HL-60/S4 (cell line): ENCODE results near the gene IGF1R.

ENCODE experiments used
- in situ Hi-C: fragments of 300-500 bp; cut with MboI; formaldehyde crosslinking; loops from 2 replicates; pipeline ENCODE4 v1.14.3; 2022; ENCODE audit warnings: low sequenced_read_pairs

The IGF1R gene

DNA sequence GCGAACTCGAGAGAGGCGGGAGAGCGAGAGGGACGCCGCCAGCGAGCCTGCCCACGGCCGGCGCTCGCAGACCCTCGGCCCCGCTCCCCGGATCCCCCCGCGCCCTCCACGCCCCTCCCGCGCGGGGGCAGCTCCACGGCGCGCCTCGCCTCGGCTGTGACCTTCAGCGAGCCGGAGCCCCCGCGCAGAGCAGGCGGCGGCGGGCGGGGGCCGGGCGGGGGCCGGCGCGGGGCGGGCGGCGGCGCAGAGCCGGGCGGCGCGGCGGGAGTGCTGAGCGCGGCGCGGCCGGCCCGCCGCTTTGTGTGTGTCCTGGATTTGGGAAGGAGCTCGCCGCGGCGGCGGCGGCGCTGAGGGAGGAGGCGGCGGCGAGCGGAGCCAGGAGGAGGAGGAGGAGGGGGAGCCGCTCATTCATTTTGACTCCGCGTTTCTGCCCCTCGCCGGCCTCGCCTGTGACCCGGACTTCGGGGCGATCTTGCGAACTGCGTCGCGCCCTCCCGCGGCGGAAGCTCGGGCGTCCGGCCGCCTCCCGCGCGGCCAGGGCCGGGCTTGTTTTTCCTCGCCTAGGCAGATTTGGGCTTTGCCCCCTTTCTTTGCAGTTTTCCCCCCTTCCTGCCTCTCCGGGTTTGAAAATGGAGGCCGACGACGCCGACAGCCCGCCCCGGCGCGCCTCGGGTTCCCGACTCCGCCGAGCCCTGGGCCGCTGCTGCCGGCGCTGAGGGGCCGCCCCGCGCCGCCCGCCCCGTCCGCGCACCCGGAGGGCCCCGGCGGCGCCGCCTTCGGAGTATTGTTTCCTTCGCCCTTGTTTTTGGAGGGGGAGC lies 524 bp downstream of the IGF1R start:
- in situ Hi-C loops: no loop called here

GRCh38 chr15:98649472-98650416 lies 1.4 kb downstream of the IGF1R start:
- in situ Hi-C loops: no loop called here

DNA sequence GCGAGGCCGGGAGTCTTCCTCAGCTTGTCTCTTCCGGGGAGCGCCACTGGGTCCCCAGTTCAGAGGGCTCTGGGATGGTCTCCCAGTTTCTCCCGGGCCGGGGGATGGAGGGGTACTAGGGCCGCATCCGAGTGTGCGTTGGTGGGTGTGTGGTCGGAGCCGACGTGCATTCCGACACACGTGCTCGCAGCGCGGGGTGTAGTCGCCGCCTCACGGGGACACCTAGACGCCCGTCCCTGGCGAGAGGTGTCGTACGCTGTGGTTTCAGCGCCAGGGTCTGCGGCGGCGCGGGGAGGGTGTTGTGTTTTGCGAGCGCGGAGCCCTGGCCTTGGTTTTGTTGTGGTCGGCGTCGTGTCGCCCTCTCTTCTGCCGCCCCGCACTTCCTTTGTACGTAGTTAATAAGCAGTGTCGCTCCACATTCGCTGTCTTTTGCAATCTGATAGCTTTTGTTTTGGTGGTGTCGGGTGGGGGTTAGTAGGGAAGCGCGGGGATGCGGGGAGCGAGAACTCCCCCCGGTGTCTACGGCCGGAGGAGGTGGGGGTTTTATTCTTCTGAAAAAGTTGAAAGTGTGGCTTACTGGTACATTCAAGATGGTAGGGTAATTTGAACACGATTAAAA lies 2.2 kb downstream of the IGF1R start:
- in situ Hi-C loops: no loop called here

- in situ Hi-C loops: no loop called here
Measured at GRCh38 chr15:98651036-98651481, 2.7 kb downstream of the IGF1R start.

DNA sequence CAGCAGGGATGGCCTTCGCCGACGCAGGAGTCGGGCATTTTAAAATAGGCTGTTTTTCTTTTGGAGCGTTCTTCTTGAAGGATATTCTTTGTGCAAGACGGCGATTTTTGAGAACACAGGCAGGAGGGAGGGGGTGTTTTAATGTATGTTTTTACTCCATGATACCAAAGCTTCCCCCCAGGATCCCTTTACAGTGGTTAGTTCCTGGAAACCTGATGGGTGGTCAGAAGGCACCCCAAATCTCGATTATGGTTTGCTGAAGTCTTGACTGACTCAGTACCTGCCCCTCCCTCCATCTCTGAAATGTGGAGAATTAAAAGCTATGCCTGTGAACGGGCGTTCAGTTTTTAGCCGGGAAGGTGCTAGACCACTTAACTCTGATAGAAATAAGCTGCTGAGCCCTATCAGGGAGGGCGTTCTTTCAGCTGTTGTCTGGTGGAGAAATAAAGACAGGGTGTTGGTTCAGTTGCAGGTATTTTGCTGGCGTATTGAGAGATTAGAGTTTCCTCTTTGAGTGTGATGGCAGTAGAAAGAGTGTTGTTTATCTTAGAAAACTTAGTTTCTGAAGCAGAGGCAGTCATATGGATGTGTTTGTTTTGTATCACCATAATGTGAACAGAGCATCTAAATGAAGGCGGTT lies 3.4 kb downstream of the IGF1R start:
- in situ Hi-C loops: no loop called here

DNA sequence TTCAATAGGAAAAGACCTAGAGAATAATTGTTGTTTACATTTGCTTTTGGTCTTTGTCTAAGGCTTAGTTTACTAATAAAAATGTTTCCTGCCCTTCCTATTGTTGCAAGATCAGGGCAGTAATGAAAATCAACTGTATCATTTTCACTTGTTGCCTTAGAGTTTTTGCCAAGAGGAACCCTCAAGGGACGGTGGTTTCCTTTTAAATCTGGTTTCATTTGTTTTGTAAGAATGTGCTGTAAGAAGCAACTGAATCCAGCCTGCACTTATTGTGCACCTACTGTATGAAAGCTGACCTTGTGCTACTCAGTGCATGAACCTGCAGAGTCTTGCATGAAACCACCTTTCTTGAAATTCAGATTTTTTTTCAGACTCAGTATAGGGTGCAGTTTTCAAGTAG lies 5.3 kb downstream of the IGF1R start:
- in situ Hi-C loops: no loop called here

DNA sequence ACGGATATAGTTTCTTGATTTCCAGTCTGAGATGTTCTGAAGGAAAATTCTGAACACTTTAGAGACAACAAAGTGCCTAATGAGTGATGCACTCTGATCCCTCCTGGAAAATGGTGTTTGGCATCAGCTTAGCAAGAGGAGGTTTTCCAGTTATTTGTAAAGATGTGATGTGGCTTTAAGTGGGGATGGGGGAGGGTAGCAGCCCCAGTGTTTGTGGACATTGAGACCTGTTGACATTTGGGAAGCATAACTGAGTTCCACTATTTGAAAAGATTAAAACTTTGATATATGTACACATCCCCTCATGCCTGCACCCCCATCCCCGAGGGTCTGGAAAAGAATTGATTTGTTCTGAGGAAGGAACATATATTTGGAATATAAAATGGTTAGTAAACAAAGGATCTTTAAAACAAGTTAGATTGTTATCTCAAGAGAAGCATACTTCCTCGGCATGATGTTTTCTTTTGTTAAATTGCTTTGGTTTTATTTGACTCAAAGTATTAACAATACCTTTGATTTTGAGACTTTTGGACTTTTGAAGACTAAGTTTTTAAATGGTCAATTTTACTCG lies 6.5 kb downstream of the IGF1R start:
- in situ Hi-C loops: no loop called here

GRCh38 chr15:98655732-98656131 lies 7.4 kb downstream of the IGF1R start:
- in situ Hi-C loops: no loop called here

GRCh38 chr15:98657721-98658120 lies 9.4 kb downstream of the IGF1R start:
- in situ Hi-C loops: no loop called here

GRCh38 chr15:98658831-98659699 lies 10.7 kb downstream of the IGF1R start:
- in situ Hi-C loops: no loop called here

DNA sequence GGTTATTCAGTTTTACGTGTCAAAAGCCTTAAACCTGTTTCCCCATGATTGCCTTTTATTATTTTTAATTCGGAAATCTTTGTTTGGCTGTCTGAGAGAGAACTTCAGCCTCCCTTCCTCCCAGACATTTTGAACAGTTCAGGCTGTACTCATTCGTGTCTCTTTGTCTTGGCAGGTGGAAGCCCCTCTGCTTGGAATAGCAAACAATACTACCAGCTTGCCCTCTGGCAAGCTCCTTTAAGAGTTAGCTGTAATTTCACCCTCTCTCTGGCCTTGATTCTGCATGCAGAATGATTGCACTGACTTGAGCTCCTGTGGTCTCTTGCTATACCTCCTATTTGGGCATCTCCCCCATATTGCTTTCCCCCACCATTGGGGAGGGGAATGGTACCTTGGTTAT lies 11.7 kb downstream of the IGF1R start:
- in situ Hi-C loops: no loop called here

- in situ Hi-C loops: no loop called here
Measured at GRCh38 chr15:98663045-98663444, 14.7 kb downstream of the IGF1R start.

GRCh38 chr15:98663606-98664005 lies 15.3 kb downstream of the IGF1R start:
- in situ Hi-C loops: no loop called here

DNA sequence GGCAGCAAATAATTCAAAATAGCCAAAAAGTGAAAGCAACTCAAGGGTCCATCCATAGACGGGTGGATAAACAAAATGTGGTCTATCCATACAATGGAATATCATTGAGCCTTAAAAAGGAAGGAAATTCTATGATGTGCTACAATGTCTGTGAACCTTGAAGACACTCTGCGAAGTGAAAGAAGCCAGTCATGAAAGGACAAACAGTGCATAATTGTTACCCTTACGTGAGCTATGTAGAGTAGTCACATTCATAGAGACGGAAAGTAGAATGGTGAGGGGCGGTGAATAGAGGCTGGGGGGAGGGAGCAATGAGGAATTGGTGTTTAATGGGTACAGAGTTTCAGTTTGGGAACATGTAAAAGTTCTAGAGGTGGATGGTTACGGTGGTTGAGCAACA lies 18.1 kb downstream of the IGF1R start:
- in situ Hi-C loops: no loop called here

DNA sequence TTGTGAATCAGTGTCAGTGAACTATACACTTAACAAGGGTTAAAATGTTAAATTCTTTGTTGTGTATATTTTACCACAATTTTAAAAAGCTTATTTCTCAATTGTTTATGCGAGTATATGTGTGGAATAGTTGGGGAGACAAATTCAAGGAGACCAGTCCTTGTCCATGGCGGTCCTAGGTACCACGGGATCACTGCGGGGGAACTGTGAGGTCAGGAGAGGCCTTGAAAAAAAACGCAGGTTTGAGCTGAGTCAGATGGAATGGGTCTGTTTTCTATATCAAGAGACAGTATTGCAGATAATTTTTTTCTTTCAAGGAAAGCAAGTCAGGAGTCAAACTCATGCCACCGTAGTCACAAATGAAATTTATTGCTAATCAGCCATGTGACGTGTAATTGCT lies 18.5 kb downstream of the IGF1R start:
- in situ Hi-C loops: no loop called here

GRCh38 chr15:98667521-98668179 lies 19.3 kb downstream of the IGF1R start:
- in situ Hi-C loops: no loop called here

DNA sequence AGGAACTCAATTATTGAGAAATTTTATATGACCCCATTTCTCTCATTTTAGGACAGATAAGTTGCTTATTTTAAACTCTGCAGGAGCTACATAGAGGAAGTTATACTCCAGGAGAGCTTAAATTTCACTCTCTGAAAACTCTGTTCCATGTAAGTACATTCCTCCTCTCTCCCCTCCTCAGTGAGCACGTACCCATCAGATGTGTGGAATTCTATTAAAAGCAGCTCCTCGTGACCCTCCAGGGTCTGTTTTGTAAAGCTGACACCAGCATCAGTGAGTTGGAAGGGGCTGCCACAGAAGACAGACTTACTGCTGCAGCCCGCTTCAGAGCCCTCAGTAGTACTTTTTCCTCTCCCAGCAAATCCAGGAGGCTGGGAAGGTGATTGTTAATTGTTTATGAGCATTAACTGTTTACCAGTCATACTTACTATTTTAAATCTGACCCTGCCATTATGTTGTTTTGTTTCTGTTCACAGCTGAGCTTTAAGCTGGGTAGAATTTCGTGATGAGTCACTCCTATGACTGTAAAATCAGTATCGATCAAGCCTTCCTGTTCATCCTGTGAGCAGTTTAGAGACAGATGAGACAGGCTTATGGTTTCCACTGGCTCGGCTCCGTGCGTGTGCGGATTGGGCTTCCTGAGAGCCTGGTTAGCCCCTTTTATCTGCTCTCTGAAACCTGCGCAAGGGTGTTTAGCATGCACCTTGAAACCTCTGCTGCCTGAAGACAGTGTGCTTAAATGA lies 20.4 kb downstream of the IGF1R start:
- in situ Hi-C loops: no loop called here

DNA sequence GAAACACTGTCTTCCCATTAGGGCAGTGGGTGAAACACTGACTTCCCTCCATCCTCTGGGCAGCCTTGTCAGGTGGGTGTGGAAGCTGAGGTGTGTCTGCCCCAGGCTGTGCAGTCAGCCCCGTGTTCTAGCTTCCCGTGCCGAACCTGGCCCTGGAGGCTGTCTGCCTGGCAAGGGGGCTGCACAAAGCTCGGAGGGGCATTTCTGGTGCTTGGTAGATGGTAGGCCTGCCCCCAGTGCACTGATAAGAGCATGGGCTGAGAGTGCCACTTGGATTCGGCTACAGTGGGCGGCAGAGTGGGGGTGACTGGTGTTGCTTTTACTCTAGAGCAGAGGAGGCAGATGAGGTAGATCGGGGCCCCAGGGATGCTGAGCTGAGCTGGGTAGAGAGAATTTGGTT lies 21.3 kb downstream of the IGF1R start:
- in situ Hi-C loops: no loop called here
